NCI-H2029 (cell line): ENCODE data around the gene TMPRSS9.
"Not testable (repeated sequence)": the region's sequence is repeated elsewhere in the genome, so short reads cannot be mapped to it uniquely, and the experiment has no call there.

Experiments used
- DNase-seq: peaks from one replicate; lab custom pipeline; 2025; lab: John Stamatoyannopoulos, UW

The TMPRSS9 gene

DNA sequence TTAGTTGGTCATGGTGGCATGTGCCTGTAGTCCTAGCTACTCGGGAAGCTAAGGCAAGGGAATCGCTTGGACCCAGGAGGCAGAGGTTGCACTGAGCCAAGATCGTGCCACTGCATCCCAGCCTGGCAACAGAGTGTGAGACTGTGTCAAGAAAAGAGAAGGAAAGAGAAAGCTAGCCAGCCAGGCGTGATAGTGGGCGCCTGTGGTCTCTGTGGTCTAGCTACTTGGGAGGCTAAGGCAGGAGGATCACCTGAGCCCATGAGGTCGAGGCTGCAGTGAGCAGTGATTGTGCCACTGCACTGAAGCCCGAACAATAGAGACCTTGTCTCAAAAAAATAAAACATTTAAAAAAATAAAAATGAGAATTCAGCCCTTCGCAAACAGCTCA is 34.0 kb downstream of the TMPRSS9 start:
- DNase-seq, result no peak

- no peak for DNase-seq
Measured at GRCh38 chr19:2394442-2395292, 34.6 kb downstream of the TMPRSS9 start.

DNA sequence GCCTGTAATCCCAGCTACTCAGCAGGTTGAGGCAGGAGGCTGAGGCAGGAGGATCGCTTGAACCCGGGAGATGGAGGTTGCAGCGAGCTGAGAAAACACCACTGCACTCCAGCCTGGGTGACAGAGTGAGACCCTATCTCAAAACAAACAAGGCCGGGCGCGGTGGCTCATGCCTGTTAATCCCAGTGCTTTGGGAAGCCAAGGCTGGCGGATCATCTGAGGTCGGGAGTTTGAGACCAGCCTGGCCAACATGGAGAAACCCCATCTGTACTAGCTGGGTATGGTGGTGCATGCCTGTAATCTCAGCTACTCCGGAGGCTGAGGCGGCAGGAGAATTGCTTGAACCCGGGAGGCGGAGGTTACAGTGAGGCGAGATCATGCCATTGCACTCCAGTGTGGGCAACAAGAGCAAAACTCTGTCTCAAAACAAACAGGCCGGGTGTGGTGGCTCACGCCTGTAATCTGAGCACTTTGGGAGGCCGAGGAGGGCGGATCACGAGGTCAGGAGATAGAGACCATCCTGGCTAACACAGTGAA is 35.3 kb downstream of the TMPRSS9 start:
- DNase-seq, result not testable (repeated sequence)

DNA sequence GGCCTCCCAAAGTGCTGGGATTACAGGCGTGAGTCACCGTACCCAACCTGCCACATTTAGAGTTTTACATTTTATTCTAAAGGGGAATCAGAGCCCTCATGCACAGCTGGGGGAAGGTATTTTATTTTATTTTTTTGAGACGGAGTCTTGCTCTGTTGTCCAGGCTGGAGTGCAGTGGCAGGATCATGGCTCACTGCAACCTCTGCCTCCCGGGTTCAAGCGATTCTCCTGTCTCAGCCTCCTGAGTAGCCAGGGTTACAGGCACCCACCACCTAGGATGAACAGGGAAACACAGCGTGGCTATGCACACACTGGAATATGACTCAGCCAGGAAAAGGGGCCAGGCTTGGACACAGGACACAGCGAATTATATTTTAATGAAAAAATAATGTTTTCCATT is 37.1 kb downstream of the TMPRSS9 start:
- DNase-seq, result not testable (repeated sequence)

DNA sequence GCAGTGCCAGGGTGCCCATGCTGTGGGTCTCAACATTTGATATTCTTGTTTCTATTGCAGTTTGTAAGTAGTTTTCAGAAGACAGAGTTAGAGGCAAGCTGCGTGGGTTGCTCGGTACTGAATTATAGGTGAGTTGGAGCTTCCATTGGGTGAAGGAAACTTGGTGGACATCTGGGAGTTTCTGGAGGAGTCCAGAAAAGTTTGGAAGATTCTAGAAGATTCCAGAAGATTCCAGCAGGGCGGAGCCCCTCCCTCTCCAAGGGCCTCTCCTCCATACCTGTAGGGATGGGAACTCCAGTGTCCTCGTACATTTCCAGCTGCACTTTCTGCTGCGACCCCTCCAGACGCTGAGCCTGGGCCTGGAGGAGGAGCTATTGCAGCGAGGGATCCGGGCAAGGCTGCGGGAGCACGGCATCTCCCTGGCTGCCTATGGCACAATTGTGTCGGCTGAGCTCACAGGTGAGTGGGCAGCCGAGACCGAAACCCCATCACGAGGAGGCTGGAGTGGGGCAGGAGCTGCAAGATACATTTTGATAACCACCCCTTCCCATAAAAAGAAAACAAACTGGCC is 38.8 kb downstream of the TMPRSS9 start:
- no peak for DNase-seq

GRCh38 chr19:2399582-2399981 is 39.5 kb downstream of the TMPRSS9 start:
- no peak for DNase-seq

DNA sequence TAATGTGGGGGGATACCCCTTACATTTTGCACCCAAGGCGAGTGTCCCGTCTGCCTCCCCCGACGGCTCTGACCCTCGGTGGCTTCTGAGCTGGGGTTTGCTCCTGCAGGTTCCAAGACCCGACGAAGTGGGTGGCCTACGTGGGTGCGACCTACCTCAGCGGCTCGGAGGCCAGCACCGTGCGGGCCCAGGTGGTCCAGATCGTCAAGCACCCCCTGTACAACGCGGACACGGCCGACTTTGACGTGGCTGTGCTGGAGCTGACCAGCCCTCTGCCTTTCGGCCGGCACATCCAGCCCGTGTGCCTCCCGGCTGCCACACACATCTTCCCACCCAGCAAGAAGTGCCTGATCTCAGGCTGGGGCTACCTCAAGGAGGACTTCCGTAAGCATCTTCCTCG is 48.2 kb downstream of the TMPRSS9 start:
- no peak for DNase-seq

- no peak for DNase-seq
Measured at GRCh38 chr19:2409352-2409912, 49.4 kb downstream of the TMPRSS9 start.

DNA sequence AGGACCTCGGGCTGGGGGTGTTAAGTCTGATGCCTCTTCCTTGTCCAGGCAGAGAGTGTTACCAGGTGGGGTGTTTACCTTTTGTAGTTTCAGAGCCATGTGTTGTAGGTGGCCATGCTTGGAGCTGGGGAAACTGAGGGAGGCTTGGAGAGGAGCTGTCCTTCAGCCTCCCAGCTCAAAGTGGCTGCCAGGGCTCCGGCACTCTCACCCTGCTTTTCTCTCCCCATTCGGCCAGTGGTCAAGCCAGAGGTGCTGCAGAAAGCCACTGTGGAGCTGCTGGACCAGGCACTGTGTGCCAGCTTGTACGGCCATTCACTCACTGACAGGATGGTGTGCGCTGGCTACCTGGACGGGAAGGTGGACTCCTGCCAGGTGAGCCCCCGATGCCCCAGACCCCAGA is 50.0 kb downstream of the TMPRSS9 start:
- no peak for DNase-seq

- DNase-seq, result no peak
Measured at GRCh38 chr19:2411709-2412108, 51.6 kb downstream of the TMPRSS9 start.

DNA sequence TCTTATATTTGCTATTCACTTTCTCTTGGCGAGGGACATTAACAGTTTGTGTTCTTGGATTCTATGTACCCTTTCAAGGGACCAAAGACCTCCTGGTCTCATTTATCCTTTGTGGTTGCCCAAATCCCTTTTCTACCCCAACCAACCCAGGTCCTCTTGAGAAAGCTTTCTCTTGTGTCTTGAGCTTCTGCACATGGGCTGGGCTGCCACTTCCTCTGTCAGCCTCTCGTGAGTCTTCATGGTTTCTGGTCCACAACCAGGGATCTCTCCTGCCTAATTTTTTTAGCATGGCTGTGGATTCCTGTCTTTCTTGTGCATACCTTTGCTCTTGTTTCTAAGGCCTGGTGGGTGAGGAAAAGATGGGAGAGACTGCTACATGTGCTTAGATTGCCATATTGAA is 52.4 kb downstream of the TMPRSS9 start:
- DNase-seq, result no peak

DNA sequence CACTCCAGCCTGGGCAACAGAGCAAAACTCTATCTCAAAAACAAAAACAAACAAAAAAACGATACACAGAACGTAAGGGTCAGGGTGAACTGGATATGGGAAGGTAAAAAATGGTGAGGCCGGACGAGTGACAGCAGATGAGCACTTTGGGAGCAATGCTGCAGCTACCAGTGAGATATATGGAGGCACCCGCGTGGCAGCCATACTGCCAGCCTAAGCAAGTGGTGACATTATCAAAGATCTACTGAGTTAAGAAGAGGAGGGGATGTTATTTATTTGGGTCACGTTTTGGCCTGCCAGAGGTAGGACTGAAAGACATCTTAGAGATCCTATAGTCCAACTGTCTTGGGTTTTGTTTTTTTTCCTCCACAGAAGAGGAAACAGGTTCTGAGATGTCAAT is 53.1 kb downstream of the TMPRSS9 start:
- DNase-seq, result no peak

DNA sequence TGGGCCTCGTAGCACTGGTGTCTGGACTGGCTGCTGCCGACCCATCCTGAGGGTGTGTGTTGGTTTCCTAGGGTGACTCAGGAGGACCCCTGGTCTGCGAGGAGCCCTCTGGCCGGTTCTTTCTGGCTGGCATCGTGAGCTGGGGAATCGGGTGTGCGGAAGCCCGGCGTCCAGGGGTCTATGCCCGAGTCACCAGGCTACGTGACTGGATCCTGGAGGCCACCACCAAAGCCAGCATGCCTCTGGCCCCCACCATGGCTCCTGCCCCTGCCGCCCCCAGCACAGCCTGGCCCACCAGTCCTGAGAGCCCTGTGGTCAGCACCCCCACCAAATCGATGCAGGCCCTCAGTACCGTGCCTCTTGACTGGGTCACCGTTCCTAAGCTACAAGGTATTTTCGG is 53.6 kb downstream of the TMPRSS9 start:
- DNase-seq, result no peak

DNA sequence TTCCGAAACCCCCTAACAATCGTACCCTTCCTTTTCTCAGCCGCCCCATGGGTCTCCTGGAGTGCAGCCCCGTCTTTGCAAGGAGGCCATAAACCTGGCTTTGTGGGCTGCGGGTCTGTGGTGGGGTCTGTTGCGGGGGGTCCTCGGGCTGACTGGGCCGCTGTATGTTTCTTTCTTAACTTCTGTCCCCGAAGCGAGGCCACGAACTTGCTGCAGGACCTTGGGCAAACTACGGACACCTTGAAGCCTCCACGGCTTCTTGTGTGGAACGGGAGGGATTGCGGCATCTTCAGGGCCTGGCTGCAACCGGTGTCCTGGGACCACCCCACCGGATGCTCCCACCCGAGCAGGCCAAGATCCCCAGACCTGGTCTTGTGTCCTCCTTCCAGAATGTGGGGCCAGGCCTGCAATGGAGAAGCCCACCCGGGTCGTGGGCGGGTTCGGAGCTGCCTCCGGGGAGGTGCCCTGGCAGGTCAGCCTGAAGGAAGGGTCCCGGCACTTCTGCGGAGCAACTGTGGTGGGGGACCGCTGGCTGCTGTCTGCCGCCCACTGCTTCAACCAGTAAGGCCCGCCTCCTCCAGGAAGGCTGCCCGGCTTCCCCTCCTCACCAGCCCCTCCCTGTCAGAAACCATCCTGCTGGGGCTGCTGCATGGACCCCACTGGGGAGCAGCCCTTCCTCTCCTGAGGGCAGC is 55.4 kb downstream of the TMPRSS9 start:
- no peak for DNase-seq

GRCh38 chr19:2415973-2416319 is 55.9 kb downstream of the TMPRSS9 start:
- no peak for DNase-seq

DNA sequence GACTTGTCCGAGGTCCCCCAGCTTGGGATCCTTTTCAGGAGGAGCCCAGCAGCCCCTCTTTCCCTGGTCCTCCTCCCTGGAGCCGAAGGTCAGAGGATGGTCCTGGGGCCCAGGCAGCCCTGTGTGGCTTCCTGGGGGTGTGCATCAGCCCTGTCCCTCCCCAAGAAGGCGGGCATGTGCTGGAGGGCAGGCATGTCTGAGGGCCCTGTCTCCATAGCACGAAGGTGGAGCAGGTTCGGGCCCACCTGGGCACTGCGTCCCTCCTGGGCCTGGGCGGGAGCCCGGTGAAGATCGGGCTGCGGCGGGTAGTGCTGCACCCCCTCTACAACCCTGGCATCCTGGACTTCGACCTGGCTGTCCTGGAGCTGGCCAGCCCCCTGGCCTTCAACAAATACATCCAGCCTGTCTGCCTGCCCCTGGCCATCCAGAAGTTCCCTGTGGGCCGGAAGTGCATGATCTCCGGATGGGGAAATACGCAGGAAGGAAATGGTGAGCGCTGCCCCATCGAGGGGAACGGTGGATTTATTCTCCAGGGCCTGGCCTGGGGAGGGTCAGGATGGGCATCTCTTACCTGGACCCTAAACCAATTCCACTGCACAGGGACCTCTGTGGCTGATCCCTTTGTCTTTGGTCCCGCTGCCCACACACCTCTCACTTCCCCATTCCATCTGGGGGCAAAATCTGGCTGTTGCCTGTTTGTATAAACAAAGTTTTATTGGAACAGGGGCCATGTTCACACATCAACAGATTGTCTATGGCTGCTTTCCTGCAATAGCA is 56.4 kb downstream of the TMPRSS9 start:
- DNase-seq, result no peak

- DNase-seq, result not testable (repeated sequence)
Measured at GRCh38 chr19:2417436-2417835, 57.4 kb downstream of the TMPRSS9 start.

GRCh38 chr19:2417881-2418406 is 57.9 kb downstream of the TMPRSS9 start:
- no peak for DNase-seq

DNA sequence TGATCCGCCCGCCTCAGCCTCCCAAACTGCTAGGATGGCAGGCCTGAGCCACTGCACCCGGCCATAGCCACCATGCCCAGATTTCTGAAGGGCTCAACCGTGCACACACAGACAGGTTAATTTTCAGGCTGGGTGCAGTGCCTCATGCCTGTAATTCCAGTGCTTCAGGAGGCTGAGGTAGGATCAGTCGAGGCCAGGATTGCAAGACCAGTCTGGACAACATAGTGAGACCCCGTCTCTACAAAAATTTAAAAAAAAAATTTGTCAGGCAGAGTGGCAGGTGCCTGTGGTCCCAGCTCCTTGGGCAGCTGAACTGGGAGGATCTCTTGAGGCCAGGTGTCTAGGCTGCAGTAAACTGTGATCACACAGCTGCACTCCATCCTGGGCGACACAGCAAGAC is 59.7 kb downstream of the TMPRSS9 start:
- DNase-seq, result no peak

GRCh38 chr19:2420490-2420889 is 60.4 kb downstream of the TMPRSS9 start:
- DNase-seq, result no peak

DNA sequence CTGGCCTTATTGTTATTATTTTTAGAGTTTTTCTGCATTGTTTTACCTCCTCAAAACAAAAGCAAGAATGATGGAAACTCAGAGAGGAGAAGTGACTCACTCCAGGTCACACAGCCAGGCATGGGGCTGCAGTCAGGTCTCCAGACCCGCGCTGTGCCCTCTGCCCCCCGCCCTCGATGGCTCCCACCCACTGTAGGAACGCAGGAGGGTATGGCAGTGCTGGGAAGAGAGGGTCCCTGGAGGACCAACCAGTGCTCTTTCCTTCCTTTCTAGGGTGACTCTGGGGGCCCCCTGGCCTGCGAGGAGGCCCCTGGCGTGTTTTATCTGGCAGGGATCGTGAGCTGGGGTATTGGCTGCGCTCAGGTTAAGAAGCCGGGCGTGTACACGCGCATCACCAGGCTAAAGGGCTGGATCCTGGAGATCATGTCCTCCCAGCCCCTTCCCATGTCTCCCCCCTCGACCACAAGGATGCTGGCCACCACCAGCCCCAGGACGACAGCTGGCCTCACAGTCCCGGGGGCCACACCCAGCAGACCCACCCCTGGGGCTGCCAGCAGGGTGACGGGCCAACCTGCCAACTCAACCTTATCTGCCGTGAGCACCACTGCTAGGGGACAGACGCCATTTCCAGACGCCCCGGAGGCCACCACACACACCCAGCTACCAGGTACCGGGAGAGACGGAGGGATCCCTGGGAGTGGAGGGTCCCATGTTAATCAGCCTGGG is 61.7 kb downstream of the TMPRSS9 start:
- no peak for DNase-seq
